GM18499 (cell line): ENCODE results near the gene RAP1GAP.
"Not testable (repeated sequence)": the region's sequence is repeated elsewhere in the genome, so short reads cannot be mapped to it uniquely, and the experiment has no call there.

Experiments used
- ATAC-seq: cut with Tn5 transposase; IDR thresholded peaks from one replicate; pipeline ENCODE4 v1.9.1; 2021; ENCODE audit warnings: moderate number of reproducible peaks; ENCODE audit not compliant: insufficient read depth, unreplicated experiment

RAP1GAP gene

GRCh38 chr1:21575351-21575942, 93.7 kb downstream of the RAP1GAP start:
- ATAC-seq: no peak

- ATAC-seq: no peak
These were observed 94.5 kb downstream of the RAP1GAP start for GRCh38 chr1:21574466-21575151.

GRCh38 chr1:21573971-21574465, 95.1 kb downstream of the RAP1GAP start:
- no peak for ATAC-seq

GRCh38 chr1:21573475-21573874, 95.7 kb downstream of the RAP1GAP start:
- no peak for ATAC-seq

- no peak for ATAC-seq
These were observed 96.4 kb downstream of the RAP1GAP start for GRCh38 chr1:21572735-21573277.

GRCh38 chr1:21572221-21572620, 96.9 kb downstream of the RAP1GAP start:
- ATAC-seq: no peak

- no peak for ATAC-seq
These were observed 98.3 kb downstream of the RAP1GAP start for GRCh38 chr1:21570885-21571284.

GRCh38 chr1:21570528-21570875, 98.7 kb downstream of the RAP1GAP start:
- no peak for ATAC-seq

GRCh38 chr1:21569820-21570527, 99.2 kb downstream of the RAP1GAP start:
- no peak for ATAC-seq

- no peak for ATAC-seq
These were observed 100.3 kb downstream of the RAP1GAP start for GRCh38 chr1:21568809-21569385.

- ATAC-seq: no peak
These were observed 101.0 kb downstream of the RAP1GAP start for GRCh38 chr1:21568006-21568746.

- no peak for ATAC-seq
These were observed 101.7 kb downstream of the RAP1GAP start for GRCh38 chr1:21567241-21568005.

GRCh38 chr1:21566361-21566760, 102.8 kb downstream of the RAP1GAP start:
- not testable (repeated sequence) for ATAC-seq

- ATAC-seq: no peak
These were observed 103.9 kb downstream of the RAP1GAP start for GRCh38 chr1:21565285-21565684.

GRCh38 chr1:21564521-21565095, 104.5 kb downstream of the RAP1GAP start:
- no peak for ATAC-seq

GRCh38 chr1:21563971-21564370, 105.2 kb downstream of the RAP1GAP start:
- no peak for ATAC-seq

- no peak for ATAC-seq
These were observed 106.3 kb downstream of the RAP1GAP start for GRCh38 chr1:21562896-21563295.

GRCh38 chr1:21560916-21561638, 108.1 kb downstream of the RAP1GAP start:
- no peak for ATAC-seq
